Mesenchymal stem cell (in vitro differentiated cells and primary cell): ENCODE measurements around the gene C5orf47.

Experiments
- DNase-seq: peaks from one replicate; pipeline ENCODE4 v3.0.0-alpha.2; 2013
- H2AFZ ChIP-seq: one replicate; pipeline ENCODE4 v1.6.1; 2013; ENCODE audit warnings: low read depth, mild to moderate bottlenecking, control low read depth, inconsistent platforms, low read length, moderate library complexity
- H2AK5ac ChIP-seq: 2 replicates; pipeline ENCODE4 v1.6.1; 2013; ENCODE audit warnings: low read length, moderate library complexity, mild to moderate bottlenecking, inconsistent platforms; ENCODE audit not compliant: severe bottlenecking
- H2BK120ac ChIP-seq: one replicate; pipeline ENCODE4 v1.6.1; 2013; ENCODE audit warnings: low read depth, mild to moderate bottlenecking, inconsistent platforms, low read length, moderate library complexity
- H2BK12ac ChIP-seq, 2 experiments: one replicate each; pipeline ENCODE4 v1.6.1; 2013; ENCODE audit warnings: inconsistent platforms in 2 of 2, low read length in 2 of 2, mild to moderate bottlenecking in 2 of 2, moderate library complexity in 2 of 2, control low read depth in 1 of 2
- H2BK15ac ChIP-seq: one replicate; pipeline ENCODE4 v1.6.1; 2013; ENCODE audit warnings: mild to moderate bottlenecking, low read depth, inconsistent platforms; ENCODE audit not compliant: poor library complexity, severe bottlenecking
- H2BK5ac ChIP-seq: 2 replicates; pipeline ENCODE4 v1.6.1; 2013; ENCODE audit warnings: low read depth, mild to moderate bottlenecking, low read length, control low read depth, inconsistent platforms; ENCODE audit not compliant: poor library complexity, severe bottlenecking
- H3K14ac ChIP-seq, 2 experiments: one replicate each; pipeline ENCODE4 v1.6.1; 2013; ENCODE audit warnings: inconsistent platforms in 2 of 2, low read length in 2 of 2, control low read depth in 1 of 2, mild to moderate bottlenecking in 1 of 2, moderate library complexity in 1 of 2
- H3K18ac ChIP-seq, 2 experiments: one replicate each; pipeline ENCODE4 v1.6.1; 2013; ENCODE audit warnings: inconsistent platforms in 2 of 2, low read length in 2 of 2, control low read depth in 1 of 2, low read depth in 1 of 2, mild to moderate bottlenecking in 1 of 2
- H3K23ac ChIP-seq, 2 experiments: one replicate each; pipeline ENCODE4 v1.6.1; 2013; ENCODE audit warnings: inconsistent platforms in 2 of 2, low read length in 2 of 2, mild to moderate bottlenecking in 2 of 2, moderate library complexity in 2 of 2, control low read depth in 1 of 2
- H3K27ac ChIP-seq: 2 replicates; pipeline ENCODE4 v1.5.1; 2013; ENCODE audit warnings: mild to moderate bottlenecking, moderate library complexity, low read length, control low read depth, inconsistent platforms; ENCODE audit not compliant: poor library complexity, severe bottlenecking
- H3K27me3 ChIP-seq, 2 experiments: 2 replicates each; pipeline versions ENCODE4 v1.6.1 to v1.7.0; 2013; ENCODE audit warnings: low read length in 2 of 2, mild to moderate bottlenecking in 2 of 2, moderate library complexity in 2 of 2, control low read depth in 1 of 2, inconsistent platforms in 1 of 2; ENCODE audit not compliant: control insufficient read depth in 1 of 2, insufficient read depth in 1 of 2
- H3K36me3 ChIP-seq, 2 experiments: 2 replicates each; pipeline versions ENCODE4 v1.6.1 to v1.7.0; 2013; ENCODE audit warnings: low read length in 2 of 2, control low read depth in 1 of 2, inconsistent platforms in 1 of 2, low read depth in 1 of 2, mild to moderate bottlenecking in 1 of 2; ENCODE audit not compliant: insufficient read depth in 2 of 2, control insufficient read depth in 1 of 2
- H3K4ac ChIP-seq, 2 experiments: one replicate each; pipeline ENCODE4 v1.6.1; 2013; ENCODE audit warnings: inconsistent platforms in 2 of 2, low read length in 2 of 2, mild to moderate bottlenecking in 2 of 2, moderate library complexity in 2 of 2, control low read depth in 1 of 2, low read depth in 1 of 2
- H3K4me1 ChIP-seq: 2 replicates; pipeline ENCODE4 v1.6.1; 2013; ENCODE audit warnings: low read depth, low read length, control low read depth; ENCODE audit not compliant: control insufficient read depth, insufficient read depth
- H3K4me2 ChIP-seq: 2 replicates; pipeline ENCODE4 v1.6.1; 2013; ENCODE audit warnings: low read length, mild to moderate bottlenecking, inconsistent platforms; ENCODE audit not compliant: poor library complexity, severe bottlenecking
- H3K4me3 ChIP-seq, 2 experiments: 2 replicates each; pipeline versions ENCODE4 v1.5.1 to v1.7.0; 2013; ENCODE audit warnings: low read length in 2 of 2, mild to moderate bottlenecking in 2 of 2, control low read depth in 1 of 2, low read depth in 1 of 2; ENCODE audit not compliant: insufficient read depth in 1 of 2
- H3K79me1 ChIP-seq: replicated peaks from 2 replicates; pipeline ENCODE4 v1.6.1; 2013; ENCODE audit warnings: mild to moderate bottlenecking, control low read depth, low read length, inconsistent platforms; ENCODE audit not compliant: poor library complexity, severe bottlenecking
- H3K9ac ChIP-seq: 2 replicates; pipeline ENCODE4 v1.7.0; 2013; ENCODE audit warnings: mild to moderate bottlenecking, low read length, moderate library complexity
- H3K9me3 ChIP-seq: 2 replicates; pipeline ENCODE4 v1.7.0; 2013; ENCODE audit warnings: mild to moderate bottlenecking, low read length; ENCODE audit not compliant: control insufficient read depth
- H4K8ac ChIP-seq: one replicate; pipeline ENCODE4 v1.6.1; 2013; ENCODE audit warnings: inconsistent platforms, mild to moderate bottlenecking, low read length, moderate library complexity
- H4K91ac ChIP-seq: one replicate; pipeline ENCODE4 v1.6.1; 2013; ENCODE audit warnings: mild to moderate bottlenecking, low read length, inconsistent platforms
- WGBS: methylation state at CpG from one replicate; pipeline ENCODE4 v1.1.7; 2013; ENCODE audit warnings: mixed read lengths; 5-methylcytosine and 5-hydroxymethylcytosine counted together

The C5orf47 gene

GRCh38 chr5:173989432-173990082, 587 bp downstream of the C5orf47 start:
- Histone ChIP-seq H2AK5ac (no peak overlapping the region), H3K36me3 (no peaks in the 10 kb centered on the region), H4K8ac (no peak overlapping the region), H3K14ac (no peak overlapping the region), H3K4ac (no peak overlapping the region), H4K91ac (no peak overlapping the region), H3K4me1 (no peaks in the 10 kb centered on the region), H3K27ac (no peak overlapping the region), H2AFZ (no peak overlapping the region), H3K4me2 (no peak overlapping the region), H3K23ac (no peak overlapping the region), H3K18ac (no peak overlapping the region), H2BK12ac (no peak overlapping the region), H2BK120ac (no peak overlapping the region), H3K79me1 (no peaks in the 10 kb centered on the region), H3K9ac (no peak overlapping the region), H3K27me3 (peaks cover 5 to 11% of the 10 kb centered on the region in 2 experiments), H3K4me3 (no peak overlapping the region), H2BK15ac (no peak overlapping the region), H2BK5ac (no peak overlapping the region), H3K9me3 (peaks cover 8% of the 10 kb centered on the region)
- 95% methylated on average over 35 of the region's 41 CpGs for WGBS
- DNase-seq = no peak

- H2BK15ac ChIP-seq = no peak overlapping the region
- H2BK5ac ChIP-seq = no peak overlapping the region
- H3K36me3 ChIP-seq = no peaks in the 10 kb centered on the region
- no peaks in the 10 kb centered on the region for H3K9me3 ChIP-seq
- H3K4me1 ChIP-seq = no peaks in the 10 kb centered on the region
- H3K18ac ChIP-seq = no peak overlapping the region
- WGBS = 89% methylated on average over 4 of the region's 4 CpGs
- no peak overlapping the region for H4K8ac ChIP-seq
- no peak overlapping the region for H2BK120ac ChIP-seq
- no peaks in the 10 kb centered on the region for H3K79me1 ChIP-seq
- no peak overlapping the region for H3K4me3 ChIP-seq
- H2AFZ ChIP-seq = no peak overlapping the region
- H3K14ac ChIP-seq = no peak overlapping the region
- peaks cover 4 to 20% of the 10 kb centered on the region in 2 experiments for H3K27me3 ChIP-seq
- H2AK5ac ChIP-seq = no peak overlapping the region
- no peak overlapping the region for H3K27ac ChIP-seq
- no peak overlapping the region for H4K91ac ChIP-seq
- H3K9ac ChIP-seq = no peak overlapping the region
- no peak overlapping the region for H3K23ac ChIP-seq
- H2BK12ac ChIP-seq = no peak overlapping the region
- peak; percentile 5 for DNase-seq
- H3K4me2 ChIP-seq = no peak overlapping the region
- H3K4ac ChIP-seq = no peak overlapping the region
These were observed 8.4 kb downstream of the C5orf47 start for GRCh38 chr5:173997331-173997730.

- Histone ChIP-seq H3K18ac (no peak overlapping the region), H2BK12ac (no peak overlapping the region), H4K91ac (no peak overlapping the region), H3K9me3 (no peaks in the 10 kb centered on the region), H3K4me2 (no peak overlapping the region), H4K8ac (no peak overlapping the region), H3K9ac (no peak overlapping the region), H3K27me3 (peaks cover 8 to 25% of the 10 kb centered on the region in 2 experiments), H2BK5ac (no peak overlapping the region), H3K4ac (no peak overlapping the region), H3K14ac (no peak overlapping the region), H3K27ac (no peak overlapping the region), H2BK120ac (no peak overlapping the region), H3K79me1 (no peaks in the 10 kb centered on the region), H3K36me3 (no peaks in the 10 kb centered on the region), H3K4me1 (no peaks in the 10 kb centered on the region), H2AFZ (no peak overlapping the region), H3K4me3 (no peak overlapping the region), H3K23ac (no peak overlapping the region), H2AK5ac (no peak overlapping the region), H2BK15ac (no peak overlapping the region)
- 75% methylated on average over 2 of the region's 4 CpGs for WGBS
- DNase-seq = peak; percentile 5
These were observed 9.6 kb downstream of the C5orf47 start for GRCh38 chr5:173998531-173998930.

GRCh38 chr5:174000076-174000475, 11.1 kb downstream of the C5orf47 start:
- H3K4me1 ChIP-seq = no peaks in the 10 kb centered on the region
- no peaks in the 10 kb centered on the region for H3K9me3 ChIP-seq
- no peak overlapping the region for H2AK5ac ChIP-seq
- no peak overlapping the region for H2AFZ ChIP-seq
- peaks cover 11 to 22% of the 10 kb centered on the region in 2 experiments for H3K27me3 ChIP-seq
- H2BK12ac ChIP-seq = no peak overlapping the region
- H3K4ac ChIP-seq = no peak overlapping the region
- no peak overlapping the region for H3K14ac ChIP-seq
- no peak overlapping the region for H2BK5ac ChIP-seq
- WGBS = 62% methylated on average over 2 of the region's 4 CpGs
- H3K23ac ChIP-seq = no peak overlapping the region
- no peak overlapping the region for H3K9ac ChIP-seq
- H3K79me1 ChIP-seq = no peaks in the 10 kb centered on the region
- H3K18ac ChIP-seq = no peak overlapping the region
- no peaks in the 10 kb centered on the region for H3K36me3 ChIP-seq
- no peak overlapping the region for H3K4me3 ChIP-seq
- no peak overlapping the region for H2BK15ac ChIP-seq
- no peak overlapping the region for H3K4me2 ChIP-seq
- H2BK120ac ChIP-seq = no peak overlapping the region
- H4K8ac ChIP-seq = no peak overlapping the region
- DNase-seq = no peak
- H4K91ac ChIP-seq = no peak overlapping the region
- H3K27ac ChIP-seq = no peak overlapping the region
